H9 (cell line): ENCODE measurements around the gene PRR13. TPM values are rescaled to one million over a fixed set of nuclear protein-coding genes. Genes with fewer than 3 reads are reported as not detected.

ENCODE experiments used
- DNase-seq: peaks from one replicate; pipeline ENCODE4 v3.0.0-alpha.2; 2017
- H2AFZ ChIP-seq: one replicate; pipeline ENCODE4 v1.6.1; 2013; ENCODE audit warnings: mild to moderate bottlenecking, low read length, control low read depth, moderate library complexity
- H2AK5ac ChIP-seq: 2 replicates; pipeline ENCODE4 v1.6.1; 2013; ENCODE audit warnings: low read length, control low read depth, mixed read lengths; ENCODE audit not compliant: insufficient read length
- H2BK120ac ChIP-seq: one replicate; pipeline ENCODE4 v1.6.1; 2013; ENCODE audit warnings: low read depth, mild to moderate bottlenecking, low read length, control low read depth, inconsistent platforms; ENCODE audit not compliant: poor library complexity, severe bottlenecking
- H2BK12ac ChIP-seq: 2 replicates; pipeline ENCODE4 v1.6.1; 2013; ENCODE audit warnings: low read length, control low read depth, mixed read lengths, low read depth; ENCODE audit not compliant: insufficient read length
- H2BK15ac ChIP-seq: 2 replicates; pipeline ENCODE4 v1.6.1; 2013; ENCODE audit warnings: low read depth, low read length, control low read depth
- H2BK20ac ChIP-seq: one replicate; pipeline ENCODE4 v1.6.1; 2013; ENCODE audit warnings: low read depth, mild to moderate bottlenecking, low read length, control low read depth, inconsistent platforms; ENCODE audit not compliant: poor library complexity, severe bottlenecking
- H2BK5ac ChIP-seq: 2 replicates; pipeline ENCODE4 v1.6.1; 2013; ENCODE audit warnings: low read length, control low read depth, mixed read lengths; ENCODE audit not compliant: insufficient read length
- H3K14ac ChIP-seq: 2 replicates; pipeline ENCODE4 v1.6.1; 2013; ENCODE audit warnings: low read length, control low read depth; ENCODE audit not compliant: insufficient read depth
- H3K18ac ChIP-seq: 2 replicates; pipeline ENCODE4 v1.6.1; 2013; ENCODE audit warnings: low read depth, mild to moderate bottlenecking, mixed read lengths, low read length, control low read depth; ENCODE audit not compliant: insufficient read length
- H3K23ac ChIP-seq: 2 replicates; pipeline ENCODE4 v1.6.1; 2013; ENCODE audit warnings: low read length, control low read depth, mixed read lengths, low read depth; ENCODE audit not compliant: insufficient read length
- H3K23me2 ChIP-seq: 2 replicates; pipeline ENCODE4 v1.6.1; 2013; ENCODE audit warnings: low read depth, mild to moderate bottlenecking, mixed read lengths, low read length, control low read depth; ENCODE audit not compliant: insufficient read length, poor library complexity, severe bottlenecking
- H3K27ac ChIP-seq: 2 replicates; pipeline ENCODE4 v1.5.1; 2013; ENCODE audit warnings: low read length, control low read depth, mixed read lengths, low read depth; ENCODE audit not compliant: insufficient read length
- H3K27me3 ChIP-seq: 2 replicates; pipeline ENCODE4 v1.6.1; 2013; ENCODE audit warnings: low read length, control low read depth, inconsistent platforms; ENCODE audit not compliant: insufficient read depth
- H3K4ac ChIP-seq: 2 replicates; pipeline ENCODE4 v1.6.1; 2013; ENCODE audit warnings: low read depth, mild to moderate bottlenecking, control low read depth, inconsistent platforms, low read length, moderate library complexity
- H3K4me1 ChIP-seq: 2 replicates; pipeline ENCODE4 v1.6.1; 2013; ENCODE audit warnings: low read length, control low read depth, inconsistent platforms; ENCODE audit not compliant: insufficient read depth
- H3K4me2 ChIP-seq: 2 replicates; pipeline ENCODE4 v1.6.1; 2013; ENCODE audit warnings: low read length, control low read depth, mixed read lengths; ENCODE audit not compliant: insufficient read length, insufficient read depth
- H3K56ac ChIP-seq: 2 replicates; pipeline ENCODE4 v1.6.1; 2013; ENCODE audit warnings: low read depth, mild to moderate bottlenecking, mixed read lengths, low read length, control low read depth; ENCODE audit not compliant: insufficient read length
- H3K79me1 ChIP-seq: 2 replicates; pipeline ENCODE4 v1.6.1; 2013; ENCODE audit warnings: low read depth, mild to moderate bottlenecking, moderate library complexity, low read length, control low read depth, inconsistent platforms; ENCODE audit not compliant: insufficient read depth, poor library complexity, severe bottlenecking
- H3K79me2 ChIP-seq: 2 replicates; pipeline ENCODE4 v1.6.1; 2013; ENCODE audit warnings: low read length, control low read depth, inconsistent platforms; ENCODE audit not compliant: insufficient read depth
- H3K9ac ChIP-seq: 2 replicates; pipeline ENCODE4 v1.6.1; 2013; ENCODE audit warnings: low read length, control low read depth, mixed read lengths; ENCODE audit not compliant: insufficient read length; ENCODE audit errors: extremely low read depth
- H3K9me3 ChIP-seq: one replicate; pipeline ENCODE4 v1.6.1; 2013; ENCODE audit warnings: low read depth, low read length, inconsistent platforms; ENCODE audit not compliant: control insufficient read depth
- H3T11ph ChIP-seq: one replicate; pipeline ENCODE4 v1.6.1; 2013; ENCODE audit warnings: mild to moderate bottlenecking, low read length, control low read depth, inconsistent platforms
- H4K20me1 ChIP-seq: one replicate; pipeline ENCODE4 v1.6.1; 2013; ENCODE audit not compliant: control insufficient read depth, insufficient read length, insufficient read depth
- H4K5ac ChIP-seq: 2 replicates; pipeline ENCODE4 v1.6.1; 2013; ENCODE audit warnings: low read depth, mild to moderate bottlenecking, mixed read lengths, low read length, control low read depth; ENCODE audit not compliant: insufficient read length
- H4K8ac ChIP-seq: replicated peaks from 2 replicates; pipeline ENCODE4 v1.6.1; 2013; ENCODE audit warnings: low read length, control low read depth, mixed read lengths, low read depth; ENCODE audit not compliant: insufficient read length
- H4K91ac ChIP-seq: 2 replicates; pipeline ENCODE4 v1.6.1; 2013; ENCODE audit warnings: low read depth, mild to moderate bottlenecking, moderate library complexity, mixed read lengths, low read length, control low read depth; ENCODE audit not compliant: insufficient read length
- H3K27ac Mint-ChIP-seq, 3 experiments: 2 replicates in 2 of 3; 3 replicates in 1 of 3; pipeline ENCODE4 v1.8.0; 2020 to 2021; ENCODE audit warnings: mixed read lengths in 3 of 3, mild to moderate bottlenecking in 1 of 3, moderate library complexity in 1 of 3
- H3K27me3 Mint-ChIP-seq: 2 replicates; pipeline ENCODE4 v1.8.0; 2021; ENCODE audit warnings: low read depth, mild to moderate bottlenecking, moderate library complexity, mixed read lengths
- H3K36me3 Mint-ChIP-seq, 3 experiments: 2 replicates in 2 of 3; 3 replicates in 1 of 3; pipeline ENCODE4 v1.8.0; 2020 to 2021; ENCODE audit warnings: low read depth in 3 of 3, mixed read lengths in 3 of 3; ENCODE audit not compliant: insufficient read depth in 1 of 3
- H3K4me1 Mint-ChIP-seq, 2 experiments: 2 replicates each; pipeline ENCODE4 v1.8.0; 2020; ENCODE audit warnings: mixed read lengths in 2 of 2
- H3K4me3 Mint-ChIP-seq, 2 experiments: 2 replicates in 1 of 2; 3 replicates in 1 of 2; pipeline ENCODE4 v1.8.0; 2020 to 2021; ENCODE audit warnings: mild to moderate bottlenecking in 2 of 2, mixed read lengths in 2 of 2, moderate library complexity in 1 of 2
- H3K9me3 Mint-ChIP-seq, 2 experiments: 2 replicates in 1 of 2; 3 replicates in 1 of 2; pipeline ENCODE4 v1.8.0; 2020; ENCODE audit warnings: mild to moderate bottlenecking in 2 of 2, mixed read lengths in 2 of 2, moderate library complexity in 1 of 2
- CTCF ChIP-seq: fragments of 200-600 bp; sonication (generic); conservative IDR thresholded peaks from 3 replicates; pipeline ENCODE4 v1.8.0; 2021; ENCODE audit warnings: antibody characterized with exemption, mild to moderate bottlenecking
- WGBS: extraction: QIAGEN DNeasy Blood & Tissue Kit; methylation state at CpG from one replicate; pipeline ENCODE4 v1.1.7; 2013; ENCODE audit warnings: missing lambda C conversion rate, low lambda C conversion rate, mixed read lengths; ENCODE audit not compliant: insufficient read length; ENCODE audit errors: extremely low coverage; 5-methylcytosine and 5-hydroxymethylcytosine counted together
- total RNA-seq: library from RNA; stranded (reverse); gene quantifications from 2 replicates; pipeline ENCODE4 v1.2.1, GENCODE V29; 2021

PRR13 gene
- total RNA-seq, 1 experiment from 2014 or later = 147 TPM

GRCh38 chr12:53479331-53479730, 37.8 kb downstream of the PRR13 start:
- Mint-ChIP-seq H3K36me3 (peaks cover 54 to 89% (median 88%) of the 10 kb centered on the region in 3 experiments), H3K4me3 (no peak overlapping the region), H3K9me3 (no peaks in the 10 kb centered on the region), H3K27me3 (no peaks in the 10 kb centered on the region; the same call in 1 of the 2 replicates), H3K4me1 (peaks cover 43 to 58% of the 10 kb centered on the region in 2 experiments), H3K27ac (peak overlapping the region in 1 of 3 experiments; percentile 93; a peak in 2 of 7 replicates)
- TF ChIP-seq CTCF = no peak
- H4K8ac ChIP-seq = no peak overlapping the region
- H2BK20ac ChIP-seq = no peak overlapping the region
- H3K4me2 ChIP-seq = no peak overlapping the region
- no peak overlapping the region for H3T11ph ChIP-seq
- H4K91ac ChIP-seq = no peak overlapping the region
- no peaks in the 10 kb centered on the region for H3K23me2 ChIP-seq
- DNase-seq = no peak
- no peak overlapping the region for H2BK120ac ChIP-seq
- no peaks in the 10 kb centered on the region for H3K27me3 ChIP-seq
- peaks cover 6% of the 10 kb centered on the region for H3K79me1 ChIP-seq
- no peaks in the 10 kb centered on the region for H3K4me1 ChIP-seq
- H3K56ac ChIP-seq = no peak overlapping the region
- no peak overlapping the region for H3K27ac ChIP-seq
- no peak overlapping the region for H3K4ac ChIP-seq
- no CpG with 5 or more reads among the region's 5 CpGs for WGBS
- no peak overlapping the region for H3K18ac ChIP-seq
- H2AK5ac ChIP-seq = no peak overlapping the region
- H3K9ac ChIP-seq = no peak overlapping the region
- H3K79me2 ChIP-seq = no peaks in the 10 kb centered on the region
- H2BK15ac ChIP-seq = no peak overlapping the region
- H4K5ac ChIP-seq = no peak overlapping the region
- H4K20me1 ChIP-seq = no peaks in the 10 kb centered on the region
- H3K14ac ChIP-seq = no peak overlapping the region
- no peaks in the 10 kb centered on the region for H3K9me3 ChIP-seq
- no peak overlapping the region for H2BK12ac ChIP-seq
- H2AFZ ChIP-seq = no peak overlapping the region
- no peak overlapping the region for H2BK5ac ChIP-seq
- no peak overlapping the region for H3K23ac ChIP-seq
